Thoracic aorta (tissue), 2 donors: ENCODE measurements around the gene RPL18A. TPM values are rescaled to one million over a fixed set of nuclear protein-coding genes. Genes with fewer than 3 reads are reported as not detected.

Source experiments
- ATAC-seq: fragments of 150-250 bp; one replicate; pipeline ENCODE4 v1.8.0; 2017; ENCODE audit warnings: low read depth; ENCODE audit not compliant: insufficient number of reproducible peaks, low FRiP score
- DNase-seq: peaks from one replicate; pipeline ENCODE4 v3.0.0-alpha.2; 2020; ENCODE audit warnings: low spot score
- H3K27ac ChIP-seq, 2 donors: fragments of 200-600 bp; sonication (generic); 1 replicate in 1 of 2; 2 replicates in 1 of 2; pipeline ENCODE4 v1.5.1; 2016; ENCODE audit warnings: mild to moderate bottlenecking in 2 of 2, moderate library complexity in 2 of 2
- H3K27me3 ChIP-seq: fragments of 200-600 bp; sonication (generic); replicated peaks from 2 replicates; pipeline ENCODE4 v1.6.0; 2016; ENCODE audit warnings: mild to moderate bottlenecking; ENCODE audit not compliant: insufficient read depth
- H3K36me3 ChIP-seq: fragments of 200-600 bp; sonication (generic); one replicate; pipeline ENCODE4 v1.5.1; 2016
- H3K4me1 ChIP-seq, 2 donors: fragments of 200-600 bp; sonication (generic); 1 replicate in 1 of 2; 2 replicates in 1 of 2; pipeline versions ENCODE4 v1.5.1 to v1.6.0; 2016; ENCODE audit warnings: low read depth in 2 of 2, mild to moderate bottlenecking in 1 of 2; ENCODE audit not compliant: control insufficient read depth in 1 of 2
- H3K4me3 ChIP-seq: fragments of 200-600 bp; sonication (generic); 2 replicates; pipeline ENCODE4 v1.5.1; 2016; ENCODE audit warnings: mild to moderate bottlenecking
- H3K9me3 ChIP-seq: fragments of 200-600 bp; sonication (generic); 2 replicates; pipeline ENCODE4 v1.5.1; 2016
- total RNA-seq, 2 donors: library from RNA; depleted of rRNA; stranded (reverse); fragments of >200 nt; gene quantifications; one replicate each; pipeline versions ENCODE4 v1.1.0 to v1.2.3, GENCODE V29; 2016
- TF ChIP-seq, protein P1 (sequence below): fragments of 200-600 bp; sonication (generic); IDR thresholded peaks from one replicate; pipeline ENCODE4 v1.5.1; 2019; ENCODE audit warnings: antibody characterized with exemption

Gene RPL18A
- total RNA-seq, 2 donors from 2014 or later: 718 to 766 TPM

DNA sequence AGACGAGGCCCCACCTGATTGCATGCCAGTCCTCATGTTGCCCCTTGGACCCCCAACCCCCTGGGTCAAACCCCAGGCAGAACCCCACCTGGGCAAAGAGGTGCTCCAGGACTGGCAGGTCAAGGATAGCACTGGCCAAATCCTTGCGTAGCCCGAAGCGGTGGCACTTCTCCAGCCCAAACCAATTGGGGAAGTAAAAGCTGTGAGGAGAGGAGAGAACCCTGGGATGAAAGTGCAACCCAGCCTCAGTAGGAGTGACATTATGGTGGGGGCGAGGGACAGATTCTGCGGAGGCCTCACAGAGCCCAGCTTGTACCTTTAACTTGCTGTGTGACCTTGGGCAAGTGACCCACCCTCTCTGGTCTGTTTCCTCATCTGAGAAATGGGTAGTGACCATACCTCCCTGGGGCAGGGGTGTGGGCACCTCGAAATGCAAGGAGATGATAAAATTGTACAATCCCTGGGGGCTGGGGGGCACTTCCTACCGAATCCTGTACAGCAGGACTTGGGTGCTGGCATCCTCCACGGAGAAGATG is 16.4 kb upstream of the RPL18A start:
- no peak overlapping the region for H3K4me3 ChIP-seq
- ATAC-seq: no peak
- no peaks in the 10 kb centered on the region for H3K36me3 ChIP-seq
- H3K27ac ChIP-seq: no peak overlapping the region
- peaks cover 0 to 12% of the 10 kb centered on the region in 2 donors for H3K4me1 ChIP-seq
- no peaks in the 10 kb centered on the region for H3K9me3 ChIP-seq
- TF ChIP-seq, protein P1, sequence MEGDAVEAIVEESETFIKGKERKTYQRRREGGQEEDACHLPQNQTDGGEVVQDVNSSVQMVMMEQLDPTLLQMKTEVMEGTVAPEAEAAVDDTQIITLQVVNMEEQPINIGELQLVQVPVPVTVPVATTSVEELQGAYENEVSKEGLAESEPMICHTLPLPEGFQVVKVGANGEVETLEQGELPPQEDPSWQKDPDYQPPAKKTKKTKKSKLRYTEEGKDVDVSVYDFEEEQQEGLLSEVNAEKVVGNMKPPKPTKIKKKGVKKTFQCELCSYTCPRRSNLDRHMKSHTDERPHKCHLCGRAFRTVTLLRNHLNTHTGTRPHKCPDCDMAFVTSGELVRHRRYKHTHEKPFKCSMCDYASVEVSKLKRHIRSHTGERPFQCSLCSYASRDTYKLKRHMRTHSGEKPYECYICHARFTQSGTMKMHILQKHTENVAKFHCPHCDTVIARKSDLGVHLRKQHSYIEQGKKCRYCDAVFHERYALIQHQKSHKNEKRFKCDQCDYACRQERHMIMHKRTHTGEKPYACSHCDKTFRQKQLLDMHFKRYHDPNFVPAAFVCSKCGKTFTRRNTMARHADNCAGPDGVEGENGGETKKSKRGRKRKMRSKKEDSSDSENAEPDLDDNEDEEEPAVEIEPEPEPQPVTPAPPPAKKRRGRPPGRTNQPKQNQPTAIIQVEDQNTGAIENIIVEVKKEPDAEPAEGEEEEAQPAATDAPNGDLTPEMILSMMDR: no peak
- no peaks in the 10 kb centered on the region for H3K27me3 ChIP-seq
- DNase-seq: no peak

DNA sequence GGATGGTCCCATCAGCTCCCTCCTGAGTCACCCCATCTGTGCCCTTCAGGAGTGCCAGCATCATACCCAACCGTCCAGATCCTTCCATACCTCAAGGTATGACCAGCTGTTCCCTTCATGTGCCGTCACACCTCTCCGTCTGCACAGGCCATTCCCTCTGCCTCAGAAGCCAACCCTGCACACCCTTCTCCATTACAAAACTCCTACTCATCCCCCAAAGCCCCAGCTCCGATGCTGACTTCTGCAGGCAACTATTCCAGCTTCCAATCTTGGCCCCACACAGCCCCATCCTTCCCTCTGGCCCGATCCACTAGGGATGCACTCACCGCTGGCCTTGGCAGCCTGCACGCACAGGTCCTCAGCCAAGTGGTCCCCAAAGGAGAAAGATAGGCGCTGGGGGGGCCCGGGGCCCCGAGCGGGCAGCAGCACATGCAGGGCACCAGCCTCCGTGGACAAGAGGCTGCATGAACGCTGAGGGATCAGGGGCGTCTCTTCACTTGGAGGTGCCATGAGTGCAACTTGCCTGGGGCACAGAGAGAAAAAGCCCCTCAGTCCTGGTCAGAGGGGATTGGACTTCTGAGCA is 15.7 kb upstream of the RPL18A start:
- Histone ChIP-seq H3K9me3 (no peaks in the 10 kb centered on the region), H3K36me3 (no peaks in the 10 kb centered on the region), H3K4me3 (no peak overlapping the region), H3K27me3 (no peaks in the 10 kb centered on the region), H3K4me1 (peaks cover 0 to 12% of the 10 kb centered on the region in 2 donors), H3K27ac (no peak overlapping the region)
- DNase-seq: no peak
- TF ChIP-seq, protein P1: no peak
- no peak for ATAC-seq

DNA sequence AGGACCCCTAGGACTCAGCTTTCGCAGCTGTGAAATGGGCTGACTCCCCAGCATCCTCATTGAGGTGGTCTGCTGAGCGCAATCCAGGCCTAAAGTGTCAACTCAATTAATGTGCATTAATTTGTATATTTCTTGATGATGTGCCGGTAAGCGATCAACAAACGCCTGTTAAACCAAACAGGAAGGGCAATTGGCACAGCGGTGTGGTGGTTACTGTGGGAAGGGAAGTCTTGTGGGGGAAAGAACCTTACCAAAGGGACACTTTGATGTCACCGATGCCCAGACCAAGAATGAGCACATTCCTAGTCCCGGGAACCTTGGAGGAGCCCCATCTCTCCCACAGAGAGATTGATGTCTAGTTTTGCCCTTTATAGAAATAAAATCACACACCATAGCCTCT is 13.6 kb upstream of the RPL18A start:
- H3K4me1 ChIP-seq: peaks cover 0 to 12% of the 10 kb centered on the region in 2 donors
- H3K9me3 ChIP-seq: no peaks in the 10 kb centered on the region
- H3K36me3 ChIP-seq: no peaks in the 10 kb centered on the region
- no peak overlapping the region for H3K27ac ChIP-seq
- TF ChIP-seq, protein P1: no peak
- H3K27me3 ChIP-seq: no peaks in the 10 kb centered on the region
- ATAC-seq (no peak), DNase-seq (no peak)
- peak overlapping the region; percentile 9 for H3K4me3 ChIP-seq

DNA sequence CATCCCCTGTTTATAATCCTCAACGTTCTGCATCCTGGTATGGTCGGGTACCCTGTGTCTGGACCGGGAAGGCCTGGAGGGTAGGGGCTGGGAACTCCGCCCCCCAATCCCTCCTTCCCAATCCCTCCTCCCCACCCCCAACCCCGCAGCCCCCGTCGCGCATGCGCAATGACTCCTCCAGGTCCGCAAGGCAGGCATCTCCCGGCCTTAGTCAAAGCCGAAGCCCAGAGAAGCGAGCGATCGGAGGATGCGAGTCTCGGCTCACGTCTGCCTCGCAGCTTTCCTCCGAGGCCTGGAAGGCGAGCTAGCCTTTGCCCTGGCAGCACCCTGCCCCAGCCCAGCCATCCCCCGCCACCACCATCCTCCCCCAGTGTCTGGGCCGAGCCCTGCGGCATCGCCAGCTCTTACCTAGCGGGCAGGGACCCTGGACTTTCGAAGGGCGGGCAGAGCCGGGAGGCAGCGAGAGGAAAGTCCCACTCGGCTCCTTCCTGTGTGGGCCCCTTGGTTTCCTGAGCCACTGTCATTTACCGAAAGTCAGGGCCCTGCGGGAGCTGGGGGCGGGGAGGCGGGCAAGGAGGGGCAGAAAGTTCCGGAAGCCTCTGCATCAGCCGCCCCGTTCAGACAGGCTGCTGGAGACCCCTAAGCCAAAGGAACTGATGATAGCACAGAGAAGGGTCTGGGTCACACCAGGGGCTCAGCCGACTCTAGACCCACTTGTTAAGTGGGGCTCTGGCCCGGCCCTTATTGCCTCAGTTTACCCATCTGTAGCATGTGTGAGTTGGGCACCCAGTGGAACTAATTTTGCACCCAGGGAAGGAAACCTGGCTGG is 12.0 kb upstream of the RPL18A start, which contains the start of gene JAK3:
Gene JAK3, minus strand, starts transcription at position 445 of the 829 bp plus-strand sequence. CDS start 3,565 bp downstream, outside the sequence.
- H3K4me1 ChIP-seq: no peaks in the 10 kb centered on the region
- H3K4me3 ChIP-seq: peak within 1 kb of the TSS; percentile 72
- ATAC-seq (no peak), DNase-seq (no peak)
- no peaks in the 10 kb centered on the region for H3K27me3 ChIP-seq
- H3K27ac ChIP-seq: peak within 1 kb of the TSS in 1 of 2 donors; percentile 60
- no peaks in the 10 kb centered on the region for H3K9me3 ChIP-seq
- H3K36me3 ChIP-seq: no peaks in the 10 kb centered on the region
- TF ChIP-seq, protein P1: no peak

DNA sequence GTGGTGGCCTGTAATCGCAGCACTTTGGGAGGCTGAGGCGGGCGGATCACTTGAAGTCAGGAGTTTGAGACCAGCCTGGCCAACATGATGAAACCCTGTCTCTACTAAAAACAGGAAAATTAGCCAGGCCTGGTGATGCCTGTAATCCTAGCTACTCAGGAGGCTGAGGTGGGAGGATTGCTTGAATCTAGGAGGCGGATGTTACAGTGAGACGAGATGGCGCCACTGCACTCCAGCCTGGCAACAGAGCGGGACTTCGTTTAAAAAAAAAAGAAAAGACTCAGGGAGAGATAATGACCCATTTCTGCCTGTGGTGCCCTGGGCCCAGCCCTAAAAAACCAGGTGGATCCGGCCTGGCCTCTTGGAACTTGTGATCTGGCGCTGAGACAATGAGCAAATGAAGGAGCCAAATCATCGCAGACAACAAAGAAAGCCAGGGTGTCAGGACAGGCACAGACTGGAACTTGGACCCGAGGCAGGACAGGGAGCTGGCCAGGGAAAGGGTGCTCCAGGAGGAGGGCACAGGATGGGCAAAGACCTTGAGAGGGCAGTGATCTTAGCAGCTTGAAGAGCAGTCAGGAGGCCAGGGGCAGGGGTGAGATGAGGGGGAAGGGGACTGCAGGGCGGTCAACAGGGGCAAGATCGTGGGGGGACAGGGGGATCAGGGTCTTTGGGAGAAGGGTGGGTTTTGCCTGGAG is 11.0 kb upstream of the RPL18A start:
- H3K4me3 ChIP-seq: no peak overlapping the region
- no peaks in the 10 kb centered on the region for H3K9me3 ChIP-seq
- H3K36me3 ChIP-seq: no peaks in the 10 kb centered on the region
- ATAC-seq: no peak
- H3K27ac ChIP-seq: peak overlapping the region in 1 of 2 donors; percentile 60
- H3K4me1 ChIP-seq: no peaks in the 10 kb centered on the region
- H3K27me3 ChIP-seq: no peaks in the 10 kb centered on the region
- TF ChIP-seq, protein P1: no peak
- DNase-seq: no peak
